ENCODE measurements around the gene KMT5B. TPM values are rescaled to one million over a fixed set of nuclear protein-coding genes. Genes with fewer than 3 reads are reported as not detected.

Gene KMT5B
- total and polyA plus RNA-seq, 2 of the 13 experiments (the other 11 are each of a cell fraction or from before 2014, with no cell fraction given): 17.6 to 23.7 TPM

DNA sequence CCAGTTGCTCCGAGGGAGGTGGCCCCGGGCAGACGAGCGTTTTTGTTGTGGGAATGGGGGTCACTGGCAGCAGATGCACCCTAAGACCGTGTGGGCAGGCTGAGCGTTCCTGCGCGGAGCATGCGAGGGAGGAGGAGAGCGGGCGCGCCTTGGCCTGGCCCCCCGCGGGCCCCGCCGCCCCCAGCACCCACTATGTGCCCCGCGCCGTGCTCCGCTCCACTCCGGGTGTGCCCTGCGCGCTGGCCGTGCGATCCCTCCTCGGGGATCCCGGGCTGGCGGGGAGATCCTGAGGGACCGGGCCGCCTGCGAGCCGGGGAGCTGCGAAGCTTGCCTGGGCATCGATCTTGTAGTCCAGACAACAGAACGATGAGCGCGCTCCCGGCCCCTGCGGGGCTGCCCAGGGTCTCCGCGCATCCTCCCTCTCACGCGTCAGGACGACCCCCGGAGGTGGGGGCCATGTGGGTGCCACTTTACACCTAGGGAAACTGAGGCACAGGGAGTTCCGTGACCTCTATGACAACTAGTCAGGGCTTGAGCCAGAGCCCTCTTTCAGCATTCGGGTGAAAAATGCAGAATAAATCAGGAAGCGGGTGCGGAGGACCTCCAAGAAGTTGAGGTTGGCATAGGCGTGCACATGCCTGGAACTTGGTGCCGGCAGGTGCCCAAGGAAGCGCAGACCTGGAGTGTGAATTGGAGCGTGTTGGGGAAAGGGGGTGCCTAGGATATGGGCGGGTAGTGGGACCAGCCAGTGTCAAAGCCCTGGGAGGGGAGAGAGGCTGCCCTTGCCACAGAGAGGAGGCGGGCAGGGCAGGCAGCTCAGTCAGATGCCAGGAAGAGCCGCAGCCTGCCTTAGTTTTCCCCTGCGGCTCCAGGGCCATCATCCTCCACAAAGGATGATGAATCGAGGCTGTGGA lies 1.3 kb upstream of the KMT5B start (continued):
- TF ChIP-seq NR2C2 (CRISPR knock-in tag; IDR thresholded peaks at IDR 0.05; ENCODE audit: borderline replicate concordance) (no peak), ZFP41 (CRISPR knock-in tag; IDR thresholded peaks at IDR 0.05; ENCODE audit: borderline replicate concordance) (0 out of 2 replicates have a peak, but pooled peaks have one; percentile 13), ZBTB33 (CRISPR knock-in tag; IDR thresholded peaks at IDR 0.05) (0 out of 2 replicates have a peak, but pooled peaks have one; percentile 3), KLF16 (CRISPR knock-in tag; IDR thresholded peaks at IDR 0.05) (no peak), AGO1 (IDR thresholded peaks at IDR 0.05; ENCODE audit: low read depth, low read length, poor library complexity, severe bottlenecking) (peak; percentile 6), HOXA9 (CRISPR knock-in tag; IDR thresholded peaks at IDR 0.05; ENCODE audit: borderline replicate concordance) (0 out of 2 replicates have a peak, but pooled peaks have one; percentile 2), ZNF367 (CRISPR knock-in tag; IDR thresholded peaks at IDR 0.05; ENCODE audit: borderline replicate concordance) (no peak), RBFOX2 (IDR thresholded peaks at IDR 0.05; ENCODE audit: low read depth, low read length) (peak; percentile 55), EED (CRISPR knock-in tag; IDR thresholded peaks at IDR 0.05) (no peak), U2AF2 (IDR thresholded peaks at IDR 0.05; ENCODE audit: low read depth, low read length) (no peak), ZBTB38 (CRISPR knock-in tag; IDR thresholded peaks at IDR 0.05) (peak; percentile 62; the same call in 1 of the 2 replicates), POLR2G (IDR thresholded peaks at IDR 0.05; ENCODE audit: low read depth, low read length) (no peak; the same call in 1 of the 2 replicates), ZNF709 (CRISPR knock-in tag; IDR thresholded peaks at IDR 0.05) (no peak), ZNF557 (CRISPR knock-in tag; IDR thresholded peaks at IDR 0.05) (no peak), FOXK1 (CRISPR knock-in tag; IDR thresholded peaks at IDR 0.05; ENCODE audit: borderline replicate concordance, low read depth) (no peak), ZBTB37 (CRISPR knock-in tag; IDR thresholded peaks at IDR 0.05) (no peak), PATZ1 (CRISPR knock-in tag; IDR thresholded peaks at IDR 0.05) (0 out of 2 replicates have a peak, but pooled peaks have one; percentile 6), SYNCRIP (IDR thresholded peaks at IDR 0.05; ENCODE audit: insufficient read depth, low read depth, low read length) (no peak), HNRNPL (IDR thresholded peaks at IDR 0.05; ENCODE audit: low read depth, low read length) (peak; percentile 92; the same call in 1 of the 2 replicates), CHD4 (IDR thresholded peaks at IDR 0.05; ENCODE audit: borderline replicate concordance, low read length) (0 out of 2 replicates have a peak, but pooled peaks have one; percentile 38), ZSCAN21 (CRISPR knock-in tag; IDR thresholded peaks at IDR 0.05; ENCODE audit: borderline replicate concordance) (no peak), PITX1 (CRISPR knock-in tag; IDR thresholded peaks at IDR 0.05) (no peak), ZC3H13 (CRISPR knock-in tag; IDR thresholded peaks at IDR 0.05) (0 out of 2 replicates have a peak, but pooled peaks have one; percentile 17), CENPT (CRISPR knock-in tag; IDR thresholded peaks at IDR 0.05; ENCODE audit: low read depth) (no peak)

Data from HepG2 (cell line).